ENCODE measurements around the gene DENND1A. TPM values are rescaled to one million over a fixed set of nuclear protein-coding genes. Genes with fewer than 3 reads are reported as not detected.

Gene DENND1A
- total RNA-seq, 3 donors from 2014 or later = 18.4 to 21.3 (median 20.1) TPM

DNA sequence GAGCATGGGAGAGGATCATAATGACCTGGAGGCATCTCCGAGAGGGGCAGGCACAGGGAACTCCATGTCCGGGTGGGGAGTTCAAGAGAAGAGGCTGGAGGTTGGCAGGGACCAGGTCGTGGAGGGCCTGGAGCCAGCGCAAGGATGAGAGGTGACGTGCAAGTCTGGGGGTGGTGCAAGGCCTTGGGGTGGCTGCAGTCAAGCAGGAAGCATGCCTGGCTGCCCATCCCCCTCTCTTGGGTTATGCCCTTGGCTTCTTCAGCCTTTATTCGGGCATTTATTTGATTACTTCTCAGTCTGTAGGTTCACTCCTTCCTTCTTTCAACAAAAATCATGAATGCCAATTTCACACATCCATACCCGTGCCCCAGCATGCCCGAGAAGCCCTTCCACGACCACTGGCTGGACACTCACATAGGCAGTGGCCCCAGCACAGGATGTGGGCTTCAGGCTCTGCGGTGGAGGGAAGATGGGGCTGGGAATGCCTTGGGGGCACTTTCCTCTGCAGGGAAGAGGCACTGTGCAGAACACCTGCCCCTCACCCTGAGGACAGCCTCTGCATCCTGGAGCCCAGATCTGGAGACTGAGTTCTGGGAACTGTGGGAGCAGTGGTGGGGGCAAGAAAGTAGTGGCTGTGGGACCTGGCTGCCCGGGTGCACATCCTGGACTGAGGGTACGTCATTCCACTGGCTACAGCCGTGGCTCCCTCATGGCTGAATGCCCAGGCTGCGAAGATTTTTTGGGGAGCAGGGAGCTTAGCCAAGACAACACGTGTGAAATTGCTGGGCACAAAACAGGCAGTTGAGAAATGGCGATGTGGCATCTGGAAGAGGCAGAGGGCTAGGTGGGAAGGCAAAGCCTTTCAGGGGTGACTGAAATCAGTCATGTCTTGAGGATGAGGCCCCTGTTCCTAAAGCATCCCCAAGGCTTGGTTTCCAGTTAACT is 535.4 kb downstream of the DENND1A start:
- H3K27me3 ChIP-seq = no peaks in the 10 kb centered on the region
- intact Hi-C loops (cut with DNase I; ENCODE audit: low total_unique reads) = no loop called here
- TF ChIP-seq, protein P1, sequence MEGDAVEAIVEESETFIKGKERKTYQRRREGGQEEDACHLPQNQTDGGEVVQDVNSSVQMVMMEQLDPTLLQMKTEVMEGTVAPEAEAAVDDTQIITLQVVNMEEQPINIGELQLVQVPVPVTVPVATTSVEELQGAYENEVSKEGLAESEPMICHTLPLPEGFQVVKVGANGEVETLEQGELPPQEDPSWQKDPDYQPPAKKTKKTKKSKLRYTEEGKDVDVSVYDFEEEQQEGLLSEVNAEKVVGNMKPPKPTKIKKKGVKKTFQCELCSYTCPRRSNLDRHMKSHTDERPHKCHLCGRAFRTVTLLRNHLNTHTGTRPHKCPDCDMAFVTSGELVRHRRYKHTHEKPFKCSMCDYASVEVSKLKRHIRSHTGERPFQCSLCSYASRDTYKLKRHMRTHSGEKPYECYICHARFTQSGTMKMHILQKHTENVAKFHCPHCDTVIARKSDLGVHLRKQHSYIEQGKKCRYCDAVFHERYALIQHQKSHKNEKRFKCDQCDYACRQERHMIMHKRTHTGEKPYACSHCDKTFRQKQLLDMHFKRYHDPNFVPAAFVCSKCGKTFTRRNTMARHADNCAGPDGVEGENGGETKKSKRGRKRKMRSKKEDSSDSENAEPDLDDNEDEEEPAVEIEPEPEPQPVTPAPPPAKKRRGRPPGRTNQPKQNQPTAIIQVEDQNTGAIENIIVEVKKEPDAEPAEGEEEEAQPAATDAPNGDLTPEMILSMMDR (IDR thresholded peaks at IDR 0.05) = no peak
- TF ChIP-seq POLR2AphosphoS5 (IDR thresholded peaks at IDR 0.05) (no peak), POLR2A (IDR thresholded peaks at IDR 0.05) (no peak)
- H3K27ac ChIP-seq = no peak overlapping the region
- H3K4me1 ChIP-seq = no peaks in the 10 kb centered on the region
- no peaks in the 10 kb centered on the region for H3K9me3 ChIP-seq
- DNase-seq (ENCODE audit: low spot score in 2 of 2) = no peak
- H3K4me3 ChIP-seq = no peak overlapping the region
- no peaks in the 10 kb centered on the region for H3K36me3 ChIP-seq

DNA sequence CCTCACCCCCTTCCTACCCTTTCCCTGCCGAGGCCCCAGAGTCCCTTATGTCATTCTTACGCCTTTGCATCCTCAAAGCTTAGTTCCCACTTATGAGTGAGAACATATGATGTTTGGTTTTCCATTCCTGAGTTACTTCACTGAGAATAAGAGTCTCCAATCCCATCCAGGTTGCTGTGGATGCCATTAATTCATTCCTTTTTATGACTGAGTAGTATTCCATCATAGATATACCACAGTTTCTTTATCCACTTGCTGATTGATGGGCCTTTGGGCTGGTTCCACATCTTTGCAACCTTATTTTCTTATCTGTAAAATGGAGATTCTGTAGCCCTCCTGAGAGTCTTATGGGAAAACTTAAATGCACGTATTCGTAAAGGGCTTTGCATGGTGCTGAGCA is 537.1 kb downstream of the DENND1A start:
- Histone ChIP-seq H3K4me1 (no peaks in the 10 kb centered on the region), H3K27me3 (no peaks in the 10 kb centered on the region), H3K4me3 (no peak overlapping the region), H3K36me3 (no peaks in the 10 kb centered on the region), H3K27ac (no peak overlapping the region), H3K9me3 (no peaks in the 10 kb centered on the region)
- no peak for TF ChIP-seq POLR2AphosphoS5 (IDR thresholded peaks at IDR 0.05)
- TF ChIP-seq POLR2A (IDR thresholded peaks at IDR 0.05) = no peak
- TF ChIP-seq, protein P1 (IDR thresholded peaks at IDR 0.05) = no peak
- DNase-seq (ENCODE audit: low spot score in 2 of 2) = no peak
- intact Hi-C loops (cut with DNase I; ENCODE audit: low total_unique reads) = no loop called here

DNA sequence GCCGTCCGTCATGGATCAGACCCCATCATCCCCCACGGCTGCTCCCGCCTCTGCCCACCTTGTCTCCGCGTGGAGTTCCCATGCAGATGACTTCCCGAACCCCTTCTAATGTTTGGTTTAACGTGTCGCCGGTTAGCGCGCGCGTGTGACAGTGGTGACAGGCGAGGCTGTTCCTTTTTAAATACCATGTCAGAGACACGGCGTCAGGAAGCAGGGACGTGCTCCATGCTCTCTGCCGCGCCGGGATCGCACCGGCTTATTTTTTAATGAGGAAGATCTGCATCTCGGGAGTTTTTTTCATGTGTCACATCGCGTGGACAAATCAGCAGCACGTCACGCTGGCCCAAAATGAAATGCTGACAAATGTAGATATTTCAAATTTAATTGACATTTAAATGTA is 538.0 kb downstream of the DENND1A start:
- Histone ChIP-seq H3K36me3 (no peaks in the 10 kb centered on the region), H3K27me3 (no peaks in the 10 kb centered on the region), H3K4me3 (peak overlapping the region in 2 of 3 donors; percentile 33 to 51), H3K9me3 (no peaks in the 10 kb centered on the region), H3K4me1 (no peaks in the 10 kb centered on the region), H3K27ac (no peak overlapping the region)
- no peak for DNase-seq (ENCODE audit: low spot score in 2 of 2)
- TF ChIP-seq, protein P1 (IDR thresholded peaks at IDR 0.05) = no peak
- TF ChIP-seq POLR2AphosphoS5 (IDR thresholded peaks at IDR 0.05) (no peak), POLR2A (IDR thresholded peaks at IDR 0.05) (no peak)
- intact Hi-C loops (cut with DNase I; ENCODE audit: low total_unique reads) = no loop called here

DNA sequence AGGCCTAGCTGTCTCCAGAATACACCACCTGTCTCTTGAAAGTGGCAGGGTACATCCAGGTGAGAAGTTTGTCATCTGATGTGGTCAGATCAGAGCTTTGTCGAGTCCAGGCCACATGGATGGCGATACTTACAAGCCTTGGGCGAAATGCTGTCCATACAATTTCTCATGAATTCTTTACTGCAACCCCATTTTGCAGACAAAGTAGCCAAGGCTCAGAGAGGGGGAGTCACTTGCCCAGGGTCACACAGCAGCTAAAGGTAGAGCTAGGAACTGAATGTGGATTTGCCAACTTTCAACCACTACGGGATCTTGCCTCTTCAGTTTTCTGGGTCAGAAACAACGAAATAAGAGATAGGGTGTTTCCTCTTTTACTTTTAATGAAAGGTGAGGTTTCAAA is 538.7 kb downstream of the DENND1A start:
- no peak overlapping the region for H3K4me3 ChIP-seq

More for the DNA sequence above, 538.7 kb downstream of the DENND1A start:
- TF ChIP-seq POLR2AphosphoS5 (IDR thresholded peaks at IDR 0.05) (no peak), POLR2A (IDR thresholded peaks at IDR 0.05) (no peak)
- TF ChIP-seq, protein P1 (IDR thresholded peaks at IDR 0.05) = no peak
- Histone ChIP-seq H3K27ac (no peak overlapping the region), H3K4me1 (no peaks in the 10 kb centered on the region), H3K9me3 (no peaks in the 10 kb centered on the region), H3K36me3 (no peaks in the 10 kb centered on the region), H3K27me3 (no peaks in the 10 kb centered on the region)
- no peak for DNase-seq (ENCODE audit: low spot score in 2 of 2)
- intact Hi-C loops (cut with DNase I; ENCODE audit: low total_unique reads) = no loop called here
